Hematopoietic multipotent progenitor cell treated with erythropoietin and hydrocortisone succinate and interleukin-3 and kit ligand, for 4 days (in vitro differentiated cells): Measurements from ENCODE around the gene CD101.

Source experiments
- DNase-seq: peaks from one replicate; pipeline ENCODE4 v3.0.0-alpha.2; 2015

The CD101 gene

GRCh38 chr1:117020526-117021156, 19.1 kb downstream of the CD101 start:
- DNase-seq, result no peak

- no peak for DNase-seq
Measured at GRCh38 chr1:117022114-117022513, 20.6 kb downstream of the CD101 start.

- no peak for DNase-seq
Measured at GRCh38 chr1:117025568-117025967, 24.0 kb downstream of the CD101 start.

GRCh38 chr1:117026361-117026760, 24.8 kb downstream of the CD101 start:
- DNase-seq, result no peak

GRCh38 chr1:117029685-117030084, 28.1 kb downstream of the CD101 start:
- DNase-seq, result no peak

GRCh38 chr1:117030271-117030877, 28.8 kb downstream of the CD101 start:
- DNase-seq, result no peak

GRCh38 chr1:117032266-117032665, 30.7 kb downstream of the CD101 start:
- no peak for DNase-seq

- no peak for DNase-seq
Measured at GRCh38 chr1:117032681-117033539, 31.4 kb downstream of the CD101 start.

GRCh38 chr1:117033772-117034171, 32.2 kb downstream of the CD101 start:
- DNase-seq, result no peak

- no peak for DNase-seq
Measured at GRCh38 chr1:117034791-117035290, 33.3 kb downstream of the CD101 start.

- DNase-seq, result no peak
Measured at GRCh38 chr1:117036018-117036461, 34.5 kb downstream of the CD101 start.

- no peak for DNase-seq
Measured at GRCh38 chr1:117037802-117038201, 36.2 kb downstream of the CD101 start.

- DNase-seq, result no peak
Measured at GRCh38 chr1:117038236-117038635, 36.7 kb downstream of the CD101 start.

- no peak for DNase-seq
Measured at GRCh38 chr1:117044217-117044616, 42.7 kb downstream of the CD101 start.

- DNase-seq, result no peak
Measured at GRCh38 chr1:117045644-117046043, 44.1 kb downstream of the CD101 start.

GRCh38 chr1:117046781-117047180, 45.2 kb downstream of the CD101 start:
- DNase-seq, result no peak

GRCh38 chr1:117047271-117047670, 45.7 kb downstream of the CD101 start:
- no peak for DNase-seq

GRCh38 chr1:117049857-117050256, 48.3 kb downstream of the CD101 start:
- DNase-seq, result no peak

GRCh38 chr1:117051224-117052064, 49.9 kb downstream of the CD101 start:
- DNase-seq, result peak; percentile 71

GRCh38 chr1:117054068-117054467, 52.5 kb downstream of the CD101 start:
- no peak for DNase-seq

- peak; percentile 24 for DNase-seq
Measured at GRCh38 chr1:117058810-117059209, 57.2 kb downstream of the CD101 start.

GRCh38 chr1:117059334-117059677, 57.7 kb downstream of the CD101 start:
- DNase-seq, result peak; percentile 85
